Immature natural killer cell (primary cell): ENCODE data around the gene THSD4. TPM values are rescaled to one million over a fixed set of nuclear protein-coding genes. Genes with fewer than 3 reads are reported as not detected.

Experiments used
- DNase-seq, 3 donors: peaks; one replicate each; pipeline ENCODE4 v3.0.0; 2022; ENCODE audit warnings: mixed read lengths in 1 of 3
- H3K27ac Mint-ChIP-seq, 6 donors: one replicate each; pipeline ENCODE4 v1.8.0; 2020; ENCODE audit warnings: mixed read lengths in 6 of 6, mild to moderate bottlenecking in 5 of 6, inconsistent platforms in 4 of 6, moderate library complexity in 3 of 6
- H3K27me3 Mint-ChIP-seq, 3 donors: one replicate each; pipeline ENCODE4 v1.8.0; 2020 to 2021; ENCODE audit warnings: low read depth in 3 of 3, mild to moderate bottlenecking in 3 of 3, mixed read lengths in 3 of 3, moderate library complexity in 3 of 3, inconsistent platforms in 1 of 3
- H3K36me3 Mint-ChIP-seq, 3 donors: one replicate each; pipeline ENCODE4 v1.8.0; 2020; ENCODE audit warnings: mixed read lengths in 3 of 3, inconsistent platforms in 2 of 3, mild to moderate bottlenecking in 2 of 3
- H3K4me1 Mint-ChIP-seq, 2 donors: one replicate each; pipeline ENCODE4 v1.8.0; 2020; ENCODE audit warnings: inconsistent platforms in 2 of 2, mild to moderate bottlenecking in 2 of 2, mixed read lengths in 2 of 2, moderate library complexity in 1 of 2
- H3K4me3 Mint-ChIP-seq, 5 donors: one replicate each; pipeline ENCODE4 v1.8.0; 2020; ENCODE audit warnings: mild to moderate bottlenecking in 5 of 5, mixed read lengths in 5 of 5, inconsistent platforms in 3 of 5, moderate library complexity in 3 of 5
- H3K9me3 Mint-ChIP-seq, 6 donors: one replicate each; pipeline ENCODE4 v1.8.0; 2020; ENCODE audit warnings: mild to moderate bottlenecking in 6 of 6, mixed read lengths in 6 of 6, inconsistent platforms in 4 of 6, moderate library complexity in 3 of 6
- polyA plus RNA-seq, 3 donors: library from polyadenylated mRNA; unstranded; fragments of 300-500 nt; fragmentation: Illumina TruSeq; gene quantifications; one replicate each; pipeline ENCODE4 v1.2.3, GENCODE V29; 2021

THSD4 gene
- polyA plus RNA-seq, 3 donors from 2014 or later, result not detected

DNA sequence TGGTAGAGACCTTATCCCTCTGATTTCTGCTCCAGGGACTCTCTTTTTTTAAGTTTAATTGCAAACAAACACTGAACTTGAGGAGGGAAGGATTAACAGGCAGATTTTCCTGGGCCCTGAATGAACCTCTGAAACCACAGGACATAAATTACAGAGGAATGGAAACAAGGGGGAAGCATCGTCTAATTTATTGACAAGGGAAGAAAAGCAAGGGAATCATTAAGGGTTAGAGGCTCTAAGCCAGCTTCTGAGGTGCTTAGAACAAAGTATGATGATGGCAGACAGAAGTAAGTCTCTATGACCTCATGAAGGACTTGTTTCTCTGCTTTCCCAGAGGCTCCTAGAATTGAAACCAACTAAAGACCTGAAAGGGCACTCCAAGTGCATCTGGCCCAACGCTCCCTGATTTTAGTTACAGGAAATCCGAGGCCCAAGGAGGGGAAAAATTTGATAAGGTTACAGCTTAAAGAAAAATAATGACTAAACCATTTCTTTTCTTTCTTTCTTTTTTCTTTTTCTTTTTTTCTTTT, 450.4 kb downstream of the THSD4 start:
- no peak for DNase-seq
- peaks cover 0 to 18% (median 0%) of the 10 kb centered on the region in 3 donors for H3K27me3 Mint-ChIP-seq
- H3K4me1 Mint-ChIP-seq, result no peaks in the 10 kb centered on the region
- H3K36me3 Mint-ChIP-seq, result no peaks in the 10 kb centered on the region
- no peak overlapping the region for H3K27ac Mint-ChIP-seq
- peaks cover 0 to 4% (median 0%) of the 10 kb centered on the region in 6 donors for H3K9me3 Mint-ChIP-seq
- no peak overlapping the region for H3K4me3 Mint-ChIP-seq

- Mint-ChIP-seq H3K9me3 (peaks cover 0 to 4% (median 0%) of the 10 kb centered on the region in 6 donors), H3K36me3 (no peaks in the 10 kb centered on the region), H3K27me3 (peaks cover 0 to 18% (median 0%) of the 10 kb centered on the region in 3 donors), H3K4me1 (no peaks in the 10 kb centered on the region), H3K4me3 (no peak overlapping the region), H3K27ac (no peak overlapping the region)
- no peak for DNase-seq
Observed at GRCh38 chr15:71566226-71566625, 451.0 kb downstream of the THSD4 start.

DNA sequence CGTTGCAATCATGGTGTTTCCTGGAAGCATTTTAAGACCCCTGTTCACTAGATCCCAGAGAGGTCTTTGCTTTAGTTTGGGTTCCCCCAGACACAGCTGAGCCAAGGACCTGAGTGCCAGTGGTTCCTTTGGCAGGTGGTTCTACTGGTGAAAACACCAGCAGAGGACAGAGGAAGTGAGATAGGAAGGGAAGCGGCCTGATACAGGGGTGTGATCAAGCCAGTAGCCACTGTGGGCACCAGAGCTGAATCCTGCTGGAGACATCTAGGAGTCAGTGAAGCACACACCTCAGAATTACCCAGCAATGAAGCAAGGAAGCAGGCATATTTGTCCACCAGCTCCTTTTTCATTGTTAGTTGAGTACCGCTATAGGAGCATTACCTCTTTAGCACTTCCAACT, 451.9 kb downstream of the THSD4 start:
- Mint-ChIP-seq H3K4me3 (no peak overlapping the region), H3K4me1 (no peaks in the 10 kb centered on the region), H3K27me3 (peaks cover 0 to 19% (median 3%) of the 10 kb centered on the region in 3 donors), H3K27ac (no peak overlapping the region), H3K36me3 (no peaks in the 10 kb centered on the region), H3K9me3 (peaks cover 0 to 4% (median 0%) of the 10 kb centered on the region in 6 donors)
- no peak for DNase-seq

DNA sequence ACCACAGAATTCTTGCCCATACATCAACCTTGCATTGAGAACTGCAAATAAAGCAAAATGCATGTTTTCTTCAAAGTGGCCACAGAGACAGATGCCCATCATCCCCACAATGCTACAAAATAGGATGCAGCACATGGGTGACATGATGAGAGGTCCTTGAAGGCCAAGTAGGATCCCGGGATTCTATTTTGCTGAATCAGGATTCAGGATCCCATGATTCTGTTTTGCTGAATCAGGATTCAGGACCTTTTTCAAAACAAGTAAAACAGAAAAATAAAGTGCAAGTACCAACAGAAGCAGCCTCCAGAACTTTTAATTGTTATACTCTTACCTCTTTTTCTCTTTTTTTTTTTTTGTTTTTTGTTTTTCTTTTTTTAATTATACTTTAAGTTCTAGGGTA, 453.0 kb downstream of the THSD4 start:
- Mint-ChIP-seq H3K27me3 (peaks cover 0 to 16% (median 6%) of the 10 kb centered on the region in 3 donors), H3K36me3 (no peaks in the 10 kb centered on the region), H3K9me3 (peaks cover 0 to 4% (median 0%) of the 10 kb centered on the region in 6 donors), H3K4me1 (no peaks in the 10 kb centered on the region), H3K27ac (no peak overlapping the region), H3K4me3 (no peak overlapping the region)
- DNase-seq, result no peak

- no peak for DNase-seq
- Mint-ChIP-seq H3K9me3 (peaks cover 0 to 4% (median 0%) of the 10 kb centered on the region in 6 donors), H3K4me3 (no peak overlapping the region), H3K27me3 (peaks cover 0 to 16% (median 6%) of the 10 kb centered on the region in 3 donors), H3K36me3 (no peaks in the 10 kb centered on the region), H3K27ac (no peak overlapping the region), H3K4me1 (no peaks in the 10 kb centered on the region)
Observed at GRCh38 chr15:71570736-71571135, 455.5 kb downstream of the THSD4 start.

DNA sequence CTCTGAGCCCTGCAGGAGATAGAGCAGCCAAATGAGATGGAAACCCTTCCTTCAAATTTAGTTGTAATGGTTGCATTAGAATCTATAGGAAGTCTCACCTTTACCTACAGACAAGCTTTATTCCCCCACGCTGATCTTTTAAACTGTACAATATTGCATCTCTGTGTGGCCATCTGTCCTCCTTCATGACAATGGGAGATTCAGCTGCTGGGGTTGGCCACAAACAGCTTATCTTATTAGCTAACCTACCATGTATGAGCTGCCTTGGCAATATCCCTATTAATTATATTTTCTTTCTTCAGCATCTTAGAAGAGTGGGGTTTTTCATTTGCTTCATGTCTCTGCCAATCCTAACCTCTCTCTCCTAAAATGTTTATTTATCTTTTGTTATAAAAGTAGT, 456.4 kb downstream of the THSD4 start:
- no peak overlapping the region for H3K27ac Mint-ChIP-seq
- no peaks in the 10 kb centered on the region for H3K36me3 Mint-ChIP-seq
- H3K27me3 Mint-ChIP-seq, result peaks cover 0 to 16% (median 6%) of the 10 kb centered on the region in 3 donors
- peaks cover 0 to 4% (median 0%) of the 10 kb centered on the region in 6 donors for H3K9me3 Mint-ChIP-seq
- H3K4me1 Mint-ChIP-seq, result no peaks in the 10 kb centered on the region
- DNase-seq, result no peak
- H3K4me3 Mint-ChIP-seq, result no peak overlapping the region

- H3K27ac Mint-ChIP-seq, result no peak overlapping the region
- H3K4me3 Mint-ChIP-seq, result no peak overlapping the region
- H3K36me3 Mint-ChIP-seq, result no peaks in the 10 kb centered on the region
- no peak for DNase-seq
- H3K9me3 Mint-ChIP-seq, result peaks cover 0 to 4% (median 0%) of the 10 kb centered on the region in 6 donors
- H3K27me3 Mint-ChIP-seq, result peaks cover 0 to 11% (median 6%) of the 10 kb centered on the region in 3 donors
- no peaks in the 10 kb centered on the region for H3K4me1 Mint-ChIP-seq
Observed at GRCh38 chr15:71572452-71573053, 457.3 kb downstream of the THSD4 start.

DNA sequence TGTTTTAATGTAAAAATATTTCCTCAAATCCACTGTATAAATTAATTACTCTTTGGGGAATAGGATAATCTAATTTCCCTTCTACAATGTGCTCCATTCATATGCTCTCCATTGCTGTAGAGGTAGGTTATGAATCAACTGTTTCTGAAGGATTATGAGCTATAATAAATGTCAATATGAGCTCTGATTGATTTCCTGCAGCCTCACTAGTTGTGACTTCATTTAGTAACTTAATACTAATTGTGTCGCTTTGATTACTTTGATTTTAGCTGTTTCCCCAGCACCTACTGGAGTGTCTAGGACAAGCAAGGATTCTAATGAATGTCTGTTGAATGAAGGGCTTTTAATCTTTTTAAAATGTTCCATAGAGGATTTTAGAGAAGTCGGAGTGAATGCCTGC, 458.3 kb downstream of the THSD4 start:
- Mint-ChIP-seq H3K36me3 (no peaks in the 10 kb centered on the region), H3K27ac (no peak overlapping the region), H3K4me1 (no peaks in the 10 kb centered on the region), H3K9me3 (peaks cover 0 to 4% (median 0%) of the 10 kb centered on the region in 6 donors), H3K4me3 (no peak overlapping the region), H3K27me3 (peaks cover 0 to 10% (median 6%) of the 10 kb centered on the region in 3 donors)
- no peak for DNase-seq

DNA sequence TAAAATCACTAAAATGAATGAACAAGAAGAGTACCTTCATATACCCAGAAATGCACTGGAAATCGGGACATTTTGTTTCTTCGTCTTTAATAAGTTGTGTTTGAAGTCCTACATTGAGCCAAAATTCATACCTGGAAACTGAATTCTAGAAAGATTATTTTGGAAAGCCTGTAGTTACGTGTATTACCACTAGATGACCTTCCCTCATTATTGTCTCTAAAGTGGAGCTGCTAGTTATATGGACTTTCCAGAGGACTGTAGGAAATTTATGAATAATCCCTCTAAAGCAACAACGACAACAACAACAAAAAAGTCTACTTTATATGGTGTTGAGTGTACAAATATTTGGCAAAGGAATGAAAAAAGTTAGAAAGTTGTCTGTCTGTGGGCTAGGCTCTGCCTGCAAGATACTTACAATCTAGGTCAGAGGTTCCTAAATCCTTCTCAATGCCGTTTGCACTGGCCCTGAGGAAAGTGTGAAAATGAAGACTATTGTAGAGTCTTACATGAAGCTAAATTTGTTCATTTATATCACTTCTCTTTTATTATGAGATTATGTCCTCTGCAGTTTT, 460.3 kb downstream of the THSD4 start:
- H3K27ac Mint-ChIP-seq, result no peak overlapping the region
- H3K4me3 Mint-ChIP-seq, result no peak overlapping the region
- no peaks in the 10 kb centered on the region for H3K9me3 Mint-ChIP-seq
- no peaks in the 10 kb centered on the region for H3K36me3 Mint-ChIP-seq
- H3K4me1 Mint-ChIP-seq, result no peaks in the 10 kb centered on the region
- H3K27me3 Mint-ChIP-seq, result peaks cover 0 to 6% (median 4%) of the 10 kb centered on the region in 3 donors
- no peak for DNase-seq

- no peaks in the 10 kb centered on the region for H3K9me3 Mint-ChIP-seq
- peaks cover 2 to 3% (median 3%) of the 10 kb centered on the region in 3 donors for H3K27me3 Mint-ChIP-seq
- H3K36me3 Mint-ChIP-seq, result no peaks in the 10 kb centered on the region
- no peak overlapping the region for H3K27ac Mint-ChIP-seq
- no peak overlapping the region for H3K4me3 Mint-ChIP-seq
- DNase-seq, result no peak
- H3K4me1 Mint-ChIP-seq, result no peaks in the 10 kb centered on the region
Observed at GRCh38 chr15:71577071-71577470, 461.8 kb downstream of the THSD4 start.

- H3K4me1 Mint-ChIP-seq, result no peaks in the 10 kb centered on the region
- H3K9me3 Mint-ChIP-seq, result peaks cover 0 to 15% (median 12%) of the 10 kb centered on the region in 6 donors
- no peak overlapping the region for H3K27ac Mint-ChIP-seq
- no peak overlapping the region for H3K4me3 Mint-ChIP-seq
- DNase-seq, result no peak
- peaks cover 0 to 6% (median 4%) of the 10 kb centered on the region in 3 donors for H3K36me3 Mint-ChIP-seq
- peaks cover 0 to 8% (median 3%) of the 10 kb centered on the region in 3 donors for H3K27me3 Mint-ChIP-seq
Observed at GRCh38 chr15:71581398-71581930, 466.2 kb downstream of the THSD4 start.

DNA sequence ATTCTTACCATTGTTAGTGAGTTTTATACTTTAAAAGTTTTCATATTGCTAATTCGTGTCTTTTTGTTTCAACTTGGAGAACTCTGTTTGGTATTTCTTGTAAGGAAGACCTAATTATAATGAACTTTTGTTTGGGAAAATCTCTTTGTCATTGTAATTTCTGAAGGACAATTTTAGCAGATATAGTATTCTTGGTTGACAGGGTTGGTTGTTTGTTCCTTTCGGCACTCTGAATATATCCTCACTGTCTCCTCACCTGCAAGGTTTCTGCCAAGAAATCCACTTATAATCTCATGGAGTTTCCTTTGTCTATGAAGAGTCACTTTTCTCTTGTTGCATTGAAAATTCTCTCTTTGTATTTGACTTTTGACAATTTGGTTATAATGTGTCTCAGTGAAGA, 469.9 kb downstream of the THSD4 start:
- H3K36me3 Mint-ChIP-seq, result peaks cover 0 to 6% (median 4%) of the 10 kb centered on the region in 3 donors
- peaks cover 0 to 12% (median 10%) of the 10 kb centered on the region in 3 donors for H3K27me3 Mint-ChIP-seq
- peaks cover 1 to 15% (median 12%) of the 10 kb centered on the region in 6 donors for H3K9me3 Mint-ChIP-seq
- H3K4me1 Mint-ChIP-seq, result no peaks in the 10 kb centered on the region
- no peak for DNase-seq
- H3K27ac Mint-ChIP-seq, result no peak overlapping the region
- H3K4me3 Mint-ChIP-seq, result no peak overlapping the region

- Mint-ChIP-seq H3K36me3 (peaks cover 0 to 6% (median 4%) of the 10 kb centered on the region in 3 donors), H3K9me3 (peaks cover 1 to 15% (median 12%) of the 10 kb centered on the region in 6 donors), H3K4me1 (no peaks in the 10 kb centered on the region), H3K27ac (no peak overlapping the region), H3K27me3 (peaks cover 0 to 16% (median 13%) of the 10 kb centered on the region in 3 donors), H3K4me3 (no peak overlapping the region)
- DNase-seq, result no peak
Observed at GRCh38 chr15:71586463-71586862, 471.2 kb downstream of the THSD4 start.

- Mint-ChIP-seq H3K27ac (no peak overlapping the region), H3K27me3 (peaks cover 0 to 13% (median 8%) of the 10 kb centered on the region in 3 donors), H3K36me3 (peaks cover 0 to 6% (median 4%) of the 10 kb centered on the region in 3 donors), H3K4me3 (no peak overlapping the region), H3K9me3 (peaks cover 1 to 15% (median 12%) of the 10 kb centered on the region in 6 donors), H3K4me1 (no peaks in the 10 kb centered on the region)
- DNase-seq, result no peak
Observed at GRCh38 chr15:71588746-71589145, 473.5 kb downstream of the THSD4 start.
